ENCODE data around the gene KRT222. TPM values are rescaled to one million over a fixed set of nuclear protein-coding genes. Genes with fewer than 3 reads are reported as not detected.

The KRT222 gene
- polyA plus RNA-seq, 1 donor (not counting 4 experiments of a cell fraction or from before 2014, with no cell fraction given), result 0.76 TPM

- H3K27me3 ChIP-seq (ENCODE audit: control insufficient read depth, extremely low read depth, insufficient read depth, low read length), result peaks cover 14% of the 10 kb centered on the region
- no peaks in the 10 kb centered on the region for H3K9me3 ChIP-seq (ENCODE audit: control insufficient read depth, low read depth, low read length)
- FAIRE-seq (no peak), DNase-seq (ENCODE audit: low read depth, low spot score) (no peak)
- no peaks in the 10 kb centered on the region for H3K36me3 ChIP-seq (ENCODE audit: control insufficient read depth in 2 of 2, extremely low read depth in 1 of 2, insufficient read depth in 2 of 2, low read length in 2 of 2)
- dilution Hi-C loops (cut with MboI; ENCODE audit: extremely low pct_ligation_motif_present, low sequenced_read_pairs), result no loop called here
- TF ChIP-seq CTCF (optimal IDR thresholded peaks at IDR 0.05 in 1 of 3, IDR thresholded peaks at IDR 0.05 in 1 of 3, conservative IDR thresholded peaks at IDR 0.05 in 1 of 3; ENCODE audit: extremely low read depth in 1 of 3, insufficient read depth in 2 of 3, low read length in 3 of 3) (no peak), EZH2 (IDR thresholded peaks at IDR 0.05; ENCODE audit: low read length) (no peak)
- H3K79me2 ChIP-seq (ENCODE audit: control insufficient read depth, insufficient read depth, low read length), result no peaks in the 10 kb centered on the region
- H2AFZ ChIP-seq (ENCODE audit: control insufficient read depth, low read length), result no peak overlapping the region
- no peak overlapping the region for H3K27ac ChIP-seq (ENCODE audit: control insufficient read depth, insufficient read depth, low read length)
- no peaks in the 10 kb centered on the region for H4K20me1 ChIP-seq (ENCODE audit: control insufficient read depth, extremely low read depth, insufficient read depth, low read length)
- H3K9me1 ChIP-seq (ENCODE audit: control insufficient read depth, extremely low read depth, insufficient read depth, low read length), result no peaks in the 10 kb centered on the region
- no peak overlapping the region for H3K4me3 ChIP-seq (ENCODE audit: control insufficient read depth in 2 of 3, extremely low read depth in 1 of 3, insufficient read depth in 2 of 3, low read depth in 1 of 3, low read length in 3 of 3)
- H3K4me1 ChIP-seq (ENCODE audit: control insufficient read depth, extremely low read depth, insufficient read depth, low read length), result no peaks in the 10 kb centered on the region
- no peak overlapping the region for H3K4me2 ChIP-seq (ENCODE audit: control insufficient read depth, extremely low read depth, insufficient read depth, low read depth, low read length)
- H3K9ac ChIP-seq (ENCODE audit: control insufficient read depth, extremely low read depth, insufficient read depth, low read length), result no peak overlapping the region
Measured at GRCh38 chr17:40622509-40622928, 42.5 kb downstream of the KRT222 start.

GRCh38 chr17:40621578-40621977, 43.4 kb downstream of the KRT222 start:
- TF ChIP-seq CTCF (optimal IDR thresholded peaks at IDR 0.05 in 1 of 3, IDR thresholded peaks at IDR 0.05 in 1 of 3, conservative IDR thresholded peaks at IDR 0.05 in 1 of 3; ENCODE audit: extremely low read depth in 1 of 3, insufficient read depth in 2 of 3, low read length in 3 of 3), result no peak
- TF ChIP-seq EZH2 (IDR thresholded peaks at IDR 0.05; ENCODE audit: low read length), result no peak
- H4K20me1 ChIP-seq (ENCODE audit: control insufficient read depth, extremely low read depth, insufficient read depth, low read length), result no peaks in the 10 kb centered on the region
- no peak for FAIRE-seq
- H3K4me2 ChIP-seq (ENCODE audit: control insufficient read depth, extremely low read depth, insufficient read depth, low read depth, low read length), result no peak overlapping the region
- H3K4me3 ChIP-seq (ENCODE audit: control insufficient read depth in 2 of 3, extremely low read depth in 1 of 3, insufficient read depth in 2 of 3, low read depth in 1 of 3, low read length in 3 of 3), result no peak overlapping the region
- H3K27me3 ChIP-seq (ENCODE audit: control insufficient read depth, extremely low read depth, insufficient read depth, low read length), result peaks cover 22% of the 10 kb centered on the region
- H3K4me1 ChIP-seq (ENCODE audit: control insufficient read depth, extremely low read depth, insufficient read depth, low read length), result no peaks in the 10 kb centered on the region
- H3K27ac ChIP-seq (ENCODE audit: control insufficient read depth, insufficient read depth, low read length), result no peak overlapping the region
- H3K9ac ChIP-seq (ENCODE audit: control insufficient read depth, extremely low read depth, insufficient read depth, low read length), result no peak overlapping the region
- dilution Hi-C loops (cut with MboI; ENCODE audit: extremely low pct_ligation_motif_present, low sequenced_read_pairs), result no loop called here
- H3K9me1 ChIP-seq (ENCODE audit: control insufficient read depth, extremely low read depth, insufficient read depth, low read length), result no peaks in the 10 kb centered on the region
- H3K36me3 ChIP-seq (ENCODE audit: control insufficient read depth in 2 of 2, extremely low read depth in 1 of 2, insufficient read depth in 2 of 2, low read length in 2 of 2), result no peaks in the 10 kb centered on the region
- no peaks in the 10 kb centered on the region for H3K9me3 ChIP-seq (ENCODE audit: control insufficient read depth, low read depth, low read length)
- no peak for DNase-seq (ENCODE audit: low read depth, low spot score)
- no peak overlapping the region for H2AFZ ChIP-seq (ENCODE audit: control insufficient read depth, low read length)
- H3K79me2 ChIP-seq (ENCODE audit: control insufficient read depth, insufficient read depth, low read length), result no peaks in the 10 kb centered on the region
